Liver (tissue), 9 donors: ENCODE data around the gene ACSL3. TPM values are rescaled to one million over a fixed set of nuclear protein-coding genes. Genes with fewer than 3 reads are reported as not detected.
"Not testable (repeated sequence)": the region's sequence is repeated elsewhere in the genome, so short reads cannot be mapped to it uniquely, and the experiment has no call there.

Experiments used
- DNase-seq: peaks from one replicate; pipeline ENCODE4 v3.0.0-alpha.2; 2017; ENCODE audit warnings: low spot score
- H3K27ac ChIP-seq, 2 donors: one replicate each; pipeline ENCODE4 v1.7.0; 2013; ENCODE audit warnings: inconsistent platforms in 2 of 2, low read length in 2 of 2, control low read depth in 1 of 2, low read depth in 1 of 2, mild to moderate bottlenecking in 1 of 2
- H3K27me3 ChIP-seq, 4 donors: one replicate each; pipeline versions ENCODE4 v1.6.1 to v1.7.0; 2013; ENCODE audit warnings: low read length in 3 of 4, inconsistent platforms in 1 of 4, mild to moderate bottlenecking in 1 of 4, moderate library complexity in 1 of 4; ENCODE audit not compliant: control insufficient read depth in 4 of 4, insufficient read depth in 4 of 4
- H3K36me3 ChIP-seq, 4 donors: one replicate each; pipeline versions ENCODE4 v1.6.1 to v1.7.0; 2013; ENCODE audit warnings: low read length in 3 of 4, mild to moderate bottlenecking in 3 of 4, low read depth in 1 of 4, moderate library complexity in 1 of 4; ENCODE audit not compliant: control insufficient read depth in 4 of 4, insufficient read depth in 3 of 4
- H3K4me1 ChIP-seq, 4 donors: one replicate each; pipeline versions ENCODE4 v1.6.1 to v1.7.0; 2013; ENCODE audit warnings: low read length in 3 of 4, mild to moderate bottlenecking in 3 of 4, moderate library complexity in 1 of 4; ENCODE audit not compliant: control insufficient read depth in 4 of 4, insufficient read depth in 4 of 4
- H3K4me3 ChIP-seq, 3 donors: one replicate each; pipeline versions ENCODE4 v1.6.1 to v1.7.0; 2013; ENCODE audit warnings: low read length in 3 of 3, control low read depth in 1 of 3, low read depth in 1 of 3, mild to moderate bottlenecking in 1 of 3
- H3K9ac ChIP-seq, 2 donors: one replicate each; pipeline ENCODE4 v1.7.0; 2013; ENCODE audit warnings: low read length in 2 of 2, mild to moderate bottlenecking in 2 of 2, moderate library complexity in 2 of 2, control low read depth in 1 of 2, low read depth in 1 of 2
- H3K9me3 ChIP-seq, 4 donors: one replicate each; pipeline versions ENCODE4 v1.6.1 to v1.7.0; 2013; ENCODE audit warnings: low read length in 3 of 4; ENCODE audit not compliant: control insufficient read depth in 4 of 4
- ATF3 ChIP-seq: IDR thresholded peaks from 2 replicates; pipeline ENCODE4 v1.6.1; 2016; ENCODE audit warnings: antibody characterized with exemption
- CTCF ChIP-seq: fragments of 150-350 bp; IDR thresholded peaks from 2 replicates; pipeline ENCODE4 v1.5.1; 2017; ENCODE audit warnings: improper control_type of control experiment, low read depth, low read length; ENCODE audit not compliant: missing input control
- EGR1 ChIP-seq, 2 donors: IDR thresholded peaks; 2 replicates each; pipeline ENCODE4 v1.6.1; 2016 to 2018; ENCODE audit warnings: antibody characterized with exemption in 2 of 2, low read depth in 2 of 2
- FOXA1 ChIP-seq: IDR thresholded peaks from 2 replicates; pipeline ENCODE4 v1.6.1; 2016; ENCODE audit warnings: antibody characterized with exemption
- FOXA2 ChIP-seq: IDR thresholded peaks from 2 replicates; pipeline ENCODE4 v1.6.1; 2016; ENCODE audit warnings: antibody characterized with exemption
- GABPA ChIP-seq, 2 donors: IDR thresholded peaks in 1 of 2; conservative IDR thresholded peaks in 1 of 2; 2 replicates each; pipeline ENCODE4 v1.6.1; 2016; ENCODE audit warnings: antibody characterized with exemption in 2 of 2, mild to moderate bottlenecking in 1 of 2, moderate library complexity in 1 of 2
- HNF4A ChIP-seq, 2 donors: conservative IDR thresholded peaks; 2 replicates each; pipeline ENCODE4 v1.6.1; 2016; ENCODE audit warnings: antibody characterized with exemption in 2 of 2, mild to moderate bottlenecking in 2 of 2
- HNF4G ChIP-seq: IDR thresholded peaks from 2 replicates; pipeline ENCODE4 v1.6.1; 2016; ENCODE audit warnings: antibody characterized with exemption
- JUND ChIP-seq, 2 donors: IDR thresholded peaks; 2 replicates each; pipeline ENCODE4 v1.6.1; 2016; ENCODE audit warnings: antibody characterized with exemption in 2 of 2
- NR2F2 ChIP-seq: IDR thresholded peaks from 2 replicates; pipeline ENCODE4 v1.6.1; 2016; ENCODE audit warnings: antibody characterized with exemption
- RAD21 ChIP-seq, 2 donors: IDR thresholded peaks; 2 replicates each; pipeline ENCODE4 v1.6.1; 2016; ENCODE audit warnings: antibody characterized with exemption in 2 of 2, mild to moderate bottlenecking in 2 of 2
- RXRA ChIP-seq, 2 donors: IDR thresholded peaks; 2 replicates each; pipeline ENCODE4 v1.6.1; 2017 to 2018; ENCODE audit warnings: antibody characterized with exemption in 2 of 2, mild to moderate bottlenecking in 1 of 2
- SP1 ChIP-seq: IDR thresholded peaks from 2 replicates; pipeline ENCODE4 v1.6.1; 2018; ENCODE audit warnings: antibody characterized with exemption, mild to moderate bottlenecking
- TAF1 ChIP-seq: conservative IDR thresholded peaks from 2 replicates; pipeline ENCODE4 v1.6.1; 2016; ENCODE audit warnings: antibody characterized with exemption, mild to moderate bottlenecking
- YY1 ChIP-seq: IDR thresholded peaks from 2 replicates; pipeline ENCODE4 v1.6.1; 2016; ENCODE audit warnings: antibody characterized with exemption, mild to moderate bottlenecking
- WGBS: extraction: QIAGEN DNeasy Blood & Tissue Kit; methylation state at CpG from one replicate; pipeline ENCODE4 v1.1.7; 2013; 5-methylcytosine and 5-hydroxymethylcytosine counted together
- polyA plus RNA-seq, 2 donors: library from polyadenylated mRNA; stranded (reverse) in 1 of 2; unstranded in 1 of 2; fragments of 200-250 nt in 1 of 2; fragments of >200 nt in 1 of 2; fragmentation: Nextera tagmentation in 1 of 2; extraction: Ambion mirVana in 1 of 2; gene quantifications; one replicate each; pipeline versions ENCODE4 v1.2.1 to v1.2.3, GENCODE V29; 2013 to 2015
- total RNA-seq, 2 donors: library from RNA; depleted of rRNA; stranded (reverse); fragments of >200 nt; gene quantifications; one replicate each; pipeline ENCODE4 v1.2.3, GENCODE V29; 2014
- TF ChIP-seq, protein P1 (sequence below): IDR thresholded peaks from 2 replicates; pipeline ENCODE4 v1.6.1; 2016; ENCODE audit warnings: antibody characterized with exemption
- TF ChIP-seq, protein P2 (sequence below): IDR thresholded peaks from 2 replicates; pipeline ENCODE4 v1.6.1; 2016; ENCODE audit warnings: antibody characterized with exemption
- donor health status: healthy.
- donor health status: healthy.
- donor health status: healthy.
- donor health status: healthy.
- donor health status: healthy.

ACSL3 gene
- total and polyA plus RNA-seq, 4 donors = 22.2 to 66.6 (median 43.3) TPM

- H3K27me3 ChIP-seq = no peaks in the 10 kb centered on the region
- TF ChIP-seq RAD21 (IDR thresholded peaks at IDR 0.05) = peak in 1 of 2 donors; percentile 21
- TF ChIP-seq JUND (IDR thresholded peaks at IDR 0.05) = no peak
- H3K9ac ChIP-seq = no peak overlapping the region
- H3K9me3 ChIP-seq = no peaks in the 10 kb centered on the region
- H3K36me3 ChIP-seq = peaks cover 5 to 30% (median 20%) of the 10 kb centered on the region in 4 donors
- DNase-seq = no peak
- no peak overlapping the region for H3K27ac ChIP-seq
- H3K4me3 ChIP-seq = no peak overlapping the region
- 92% methylated on average over 11 of the region's 11 CpGs for WGBS
- peaks cover 0 to 8% (median 5%) of the 10 kb centered on the region in 4 donors for H3K4me1 ChIP-seq
Observed at GRCh38 chr2:222916229-222917197, 55.7 kb downstream of the ACSL3 start.

GRCh38 chr2:222917212-222917611 is 56.4 kb downstream of the ACSL3 start:
- peaks cover 5 to 37% (median 27%) of the 10 kb centered on the region in 4 donors for H3K36me3 ChIP-seq
- not testable (repeated sequence) for H3K27ac ChIP-seq, H3K27me3 ChIP-seq, DNase-seq, H3K4me1 ChIP-seq, H3K9me3 ChIP-seq, H3K9ac ChIP-seq, H3K4me3 ChIP-seq
- WGBS = 70% methylated on average over 9 of the region's 9 CpGs

DNA sequence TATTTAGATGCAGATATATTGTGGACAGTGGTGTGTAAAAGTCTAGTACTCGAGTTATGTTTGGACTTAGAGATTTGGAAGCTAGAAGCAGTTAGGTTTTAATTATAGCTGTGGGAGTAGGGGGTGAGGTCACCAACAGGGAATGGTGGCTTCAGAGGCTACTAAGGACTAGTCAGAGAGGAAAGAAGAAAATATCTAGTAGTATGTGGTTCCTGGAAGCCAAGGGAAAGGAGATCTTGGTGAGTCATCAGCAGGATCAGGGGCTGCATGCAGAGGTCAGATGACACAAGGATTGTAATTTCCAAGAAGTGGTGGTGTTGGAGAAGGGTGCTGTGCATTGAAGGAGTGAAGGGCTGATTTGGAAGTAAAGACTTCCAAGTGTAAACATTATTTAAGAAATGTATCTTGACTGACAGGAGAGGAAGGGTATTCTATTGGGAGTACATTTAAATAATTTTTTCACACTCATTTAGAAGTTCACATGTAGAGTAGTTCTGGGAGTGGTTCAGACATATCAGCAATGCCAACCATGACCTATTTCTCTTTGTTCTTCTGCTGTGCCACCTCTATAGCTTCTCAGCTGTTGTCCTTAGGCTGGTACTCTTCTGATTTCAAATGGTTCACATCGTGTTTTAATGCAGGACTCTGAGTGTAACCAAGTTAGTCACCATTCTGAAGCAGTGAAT is 59.1 kb downstream of the ACSL3 start:
- H3K27ac ChIP-seq = no peak overlapping the region

More for the DNA sequence above, 59.1 kb downstream of the ACSL3 start:
- TF ChIP-seq CTCF (no peak), NR2F2 (no peak), TAF1 (no peak), HNF4A (conservative IDR thresholded peaks at IDR 0.05) (no peak), GABPA (IDR thresholded peaks at IDR 0.05 in 1 of 2, conservative IDR thresholded peaks at IDR 0.05 in 1 of 2) (no peak), SP1 (no peak), FOXA1 (no peak), JUND (IDR thresholded peaks at IDR 0.05) (no peak), RXRA (IDR thresholded peaks at IDR 0.05) (no peak), RAD21 (IDR thresholded peaks at IDR 0.05) (no peak), HNF4G (no peak), EGR1 (IDR thresholded peaks at IDR 0.05; ENCODE audit: low read depth in 2 of 2) (no peak), ATF3 (no peak), FOXA2 (no peak), YY1 (no peak)
- TF ChIP-seq, protein P1, sequence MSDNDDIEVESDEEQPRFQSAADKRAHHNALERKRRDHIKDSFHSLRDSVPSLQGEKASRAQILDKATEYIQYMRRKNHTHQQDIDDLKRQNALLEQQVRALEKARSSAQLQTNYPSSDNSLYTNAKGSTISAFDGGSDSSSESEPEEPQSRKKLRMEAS = no peak
- TF ChIP-seq, protein P2, sequence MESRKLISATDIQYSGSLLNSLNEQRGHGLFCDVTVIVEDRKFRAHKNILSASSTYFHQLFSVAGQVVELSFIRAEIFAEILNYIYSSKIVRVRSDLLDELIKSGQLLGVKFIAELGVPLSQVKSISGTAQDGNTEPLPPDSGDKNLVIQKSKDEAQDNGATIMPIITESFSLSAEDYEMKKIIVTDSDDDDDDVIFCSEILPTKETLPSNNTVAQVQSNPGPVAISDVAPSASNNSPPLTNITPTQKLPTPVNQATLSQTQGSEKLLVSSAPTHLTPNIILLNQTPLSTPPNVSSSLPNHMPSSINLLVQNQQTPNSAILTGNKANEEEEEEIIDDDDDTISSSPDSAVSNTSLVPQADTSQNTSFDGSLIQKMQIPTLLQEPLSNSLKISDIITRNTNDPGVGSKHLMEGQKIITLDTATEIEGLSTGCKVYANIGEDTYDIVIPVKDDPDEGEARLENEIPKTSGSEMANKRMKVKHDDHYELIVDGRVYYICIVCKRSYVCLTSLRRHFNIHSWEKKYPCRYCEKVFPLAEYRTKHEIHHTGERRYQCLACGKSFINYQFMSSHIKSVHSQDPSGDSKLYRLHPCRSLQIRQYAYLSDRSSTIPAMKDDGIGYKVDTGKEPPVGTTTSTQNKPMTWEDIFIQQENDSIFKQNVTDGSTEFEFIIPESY = no peak
- H3K4me3 ChIP-seq = no peak overlapping the region
- peaks cover 7 to 56% (median 41%) of the 10 kb centered on the region in 4 donors for H3K36me3 ChIP-seq
- WGBS = 92% methylated on average over 2 of the region's 2 CpGs
- H3K9ac ChIP-seq = no peak overlapping the region
- no peaks in the 10 kb centered on the region for H3K27me3 ChIP-seq
- H3K4me1 ChIP-seq = peaks cover 0 to 6% (median 4%) of the 10 kb centered on the region in 4 donors
- no peaks in the 10 kb centered on the region for H3K9me3 ChIP-seq
- DNase-seq = no peak
